Brain pericyte (primary cell): ENCODE results near the gene ERC2.

Experiments
- DNase-seq: peaks from one replicate; pipeline ENCODE4 v3.0.0-alpha.2; 2012; ENCODE audit warnings: low read depth, low spot score

Gene ERC2

GRCh38 chr3:56123487-56123886 is 344.8 kb downstream of the ERC2 start:
- DNase-seq, result no peak

GRCh38 chr3:56122911-56123310 is 345.4 kb downstream of the ERC2 start:
- no peak for DNase-seq

- no peak for DNase-seq
Measured at GRCh38 chr3:56121716-56122115, 346.6 kb downstream of the ERC2 start.

GRCh38 chr3:56119575-56120349 is 348.5 kb downstream of the ERC2 start:
- no peak for DNase-seq

DNA sequence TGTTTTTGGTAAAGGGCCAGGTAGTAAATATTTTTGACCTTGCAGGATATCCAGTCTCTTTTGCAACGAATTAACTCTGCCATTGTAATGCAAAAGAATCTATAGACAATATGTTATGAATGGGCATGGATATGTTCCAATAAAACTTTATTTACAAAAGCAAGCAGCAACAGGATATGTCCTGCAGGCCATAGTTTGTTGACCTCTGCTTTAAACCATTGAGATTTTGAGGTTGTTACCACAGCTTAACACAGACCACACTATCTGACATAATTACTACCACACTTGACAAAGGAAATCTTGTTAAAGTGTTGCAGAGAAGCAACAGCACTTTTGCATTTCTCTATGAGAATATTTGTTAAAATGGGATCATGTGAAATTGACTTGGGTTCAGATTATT is 349.3 kb downstream of the ERC2 start:
- DNase-seq, result no peak

GRCh38 chr3:56115698-56116097 is 352.6 kb downstream of the ERC2 start:
- no peak for DNase-seq

- no peak for DNase-seq
Measured at GRCh38 chr3:56115199-56115598, 353.1 kb downstream of the ERC2 start.

GRCh38 chr3:56113908-56114307 is 354.4 kb downstream of the ERC2 start:
- DNase-seq, result no peak

DNA sequence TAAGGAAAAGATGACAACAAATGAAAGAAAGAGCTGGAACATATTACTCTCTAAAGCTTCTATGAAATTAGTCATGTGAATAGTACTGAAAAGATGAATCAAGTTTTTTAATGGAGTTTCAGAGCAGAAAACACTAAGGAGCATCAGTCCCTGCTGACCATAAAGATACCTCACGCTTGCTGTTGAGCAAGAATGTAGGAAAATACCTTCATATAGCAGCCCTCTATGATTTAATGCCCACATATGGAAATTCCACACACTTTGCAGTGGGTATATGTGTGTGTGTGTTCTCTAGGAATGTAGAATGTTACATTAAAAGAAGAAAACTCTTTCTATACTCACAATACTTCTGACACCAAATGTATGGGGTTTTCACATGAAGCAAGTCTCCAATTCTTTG is 355.0 kb downstream of the ERC2 start:
- no peak for DNase-seq

- DNase-seq, result no peak
Measured at GRCh38 chr3:56111606-56112304, 356.5 kb downstream of the ERC2 start.

GRCh38 chr3:56110886-56111285 is 357.4 kb downstream of the ERC2 start:
- DNase-seq, result no peak

- DNase-seq, result no peak
Measured at GRCh38 chr3:56107157-56107556, 361.1 kb downstream of the ERC2 start.

DNA sequence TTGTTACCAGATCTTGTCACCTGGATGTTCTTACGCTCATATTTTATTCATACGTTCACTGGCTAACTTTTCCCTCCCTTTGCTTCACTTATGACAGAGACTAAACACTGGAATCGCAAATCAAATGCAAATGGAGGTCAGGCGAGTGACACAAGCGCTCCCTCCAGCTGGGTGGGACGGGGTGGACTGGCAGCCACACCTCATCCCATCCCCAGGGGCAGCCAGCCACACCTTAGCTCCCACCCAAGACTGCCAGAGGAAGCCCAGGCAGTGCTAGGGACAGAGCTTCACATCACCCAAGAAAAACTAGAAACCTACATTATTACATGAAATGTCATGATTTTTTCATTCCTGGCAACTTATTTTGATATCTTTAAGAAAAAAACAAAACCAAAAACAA is 366.2 kb downstream of the ERC2 start:
- no peak for DNase-seq

DNA sequence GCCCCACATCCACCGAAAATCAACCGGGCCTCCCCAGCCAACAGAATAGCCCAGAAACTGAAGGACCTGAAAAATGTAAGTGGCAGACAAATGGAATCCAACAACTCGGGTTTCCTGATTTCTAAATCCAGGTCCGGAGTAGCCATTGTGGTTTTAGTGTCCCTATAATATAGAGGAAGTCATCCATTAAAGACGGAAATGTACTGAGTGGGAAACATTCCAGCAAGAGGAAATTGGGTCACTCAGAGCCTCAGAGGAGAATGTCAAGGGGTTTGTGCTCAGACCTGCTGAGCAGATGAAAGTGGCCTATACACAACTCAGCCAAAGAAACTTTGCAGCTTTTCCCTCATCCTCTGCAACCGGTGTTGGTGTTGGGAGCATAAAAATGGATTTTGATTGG is 366.7 kb downstream of the ERC2 start:
- DNase-seq, result no peak

- no peak for DNase-seq
Measured at GRCh38 chr3:56096999-56097398, 371.3 kb downstream of the ERC2 start.

GRCh38 chr3:56094170-56094569 is 374.1 kb downstream of the ERC2 start:
- no peak for DNase-seq

- DNase-seq, result no peak
Measured at GRCh38 chr3:56089739-56090138, 378.5 kb downstream of the ERC2 start.

DNA sequence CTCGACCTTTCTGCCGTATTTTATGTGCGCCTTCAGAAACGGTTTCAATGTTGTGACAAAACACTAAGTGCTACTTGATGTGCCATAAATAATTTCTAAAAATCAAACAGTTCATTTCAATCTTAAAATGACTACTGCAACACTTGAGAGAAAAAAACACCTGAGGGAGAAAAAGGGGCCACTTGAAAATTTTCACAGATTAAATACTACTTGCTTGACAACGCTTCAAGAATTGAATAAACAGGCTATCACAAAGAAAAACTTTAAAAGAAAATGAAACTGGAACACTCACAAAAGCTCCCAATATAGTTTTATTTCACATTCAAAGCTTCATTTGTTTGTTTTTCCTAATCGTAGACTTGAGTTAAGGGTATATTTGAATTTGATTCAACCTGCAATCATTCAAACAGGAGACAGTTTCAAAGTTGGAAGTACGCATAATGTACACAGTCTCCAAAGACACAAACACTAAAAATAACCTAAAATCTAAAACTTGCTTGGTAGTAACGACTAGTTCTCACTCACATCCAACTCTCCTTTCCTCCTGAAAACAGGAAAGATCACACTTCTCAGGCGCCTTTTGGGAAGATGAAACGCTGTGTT is 380.7 kb downstream of the ERC2 start:
- DNase-seq, result no peak

- no peak for DNase-seq
Measured at GRCh38 chr3:56086355-56086754, 381.9 kb downstream of the ERC2 start.

- DNase-seq, result no peak
Measured at GRCh38 chr3:56081246-56081645, 387.0 kb downstream of the ERC2 start.

DNA sequence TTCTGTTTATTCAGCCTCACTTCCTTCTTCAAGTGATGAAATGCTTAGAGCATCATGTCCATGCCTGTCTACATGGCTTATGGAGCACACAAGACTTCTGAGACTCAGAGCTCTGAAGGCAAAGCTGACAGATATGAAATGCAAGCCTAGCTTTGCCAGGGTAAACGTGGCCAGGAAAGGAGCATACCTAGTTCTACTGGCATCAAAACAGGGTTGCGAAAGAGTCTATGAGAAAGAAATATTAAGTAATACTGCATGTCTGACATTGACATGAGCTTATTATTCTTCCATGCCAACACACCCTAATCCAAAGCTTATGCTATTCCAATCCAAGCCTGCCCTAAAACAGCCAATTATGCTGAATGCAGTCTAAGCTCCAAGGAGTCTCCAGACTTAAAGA is 391.5 kb downstream of the ERC2 start:
- no peak for DNase-seq

GRCh38 chr3:56075089-56075488 is 393.2 kb downstream of the ERC2 start:
- no peak for DNase-seq

GRCh38 chr3:56069766-56070165 is 398.5 kb downstream of the ERC2 start:
- DNase-seq, result no peak
